GM13977 (cell line): ENCODE results near the gene PDE6A.
A peak's percentile ranks its signal among the peaks of the same experiment; 100 is the strongest.

Experiments
- DNase-seq: peaks from one replicate; pipeline ENCODE4 v3.0.0; 2012; ENCODE audit warnings: low spot score
- CTCF ChIP-seq: IDR thresholded peaks from 2 replicates; pipeline ENCODE4 v1.5.1; 2012; ENCODE audit warnings: mild to moderate bottlenecking, control low read depth; ENCODE audit not compliant: insufficient read depth; ENCODE audit errors: extremely low read depth, missing control alignments
- in situ Hi-C: fragments of 300-500 bp; cut with MboI; formaldehyde crosslinking; loops from one replicate; pipeline ENCODE4 v1.12.0; 2022; ENCODE audit warnings: low sequenced_read_pairs, low pct_unique_long_range_greater_than_20kb, mixed read lengths, inconsistent platforms; ENCODE audit not compliant: unreplicated experiment

The PDE6A gene

GRCh38 chr5:149854866-149855265 lies 89.7 kb downstream of the PDE6A start:
- DNase-seq: no peak
- in situ Hi-C loops: no loop called here
- no peak for TF ChIP-seq CTCF

- TF ChIP-seq CTCF: no peak
- in situ Hi-C loops: no loop called here
- DNase-seq: no peak
These were observed 90.9 kb downstream of the PDE6A start for GRCh38 chr5:149853701-149854100.

GRCh38 chr5:149853331-149853648 lies 91.3 kb downstream of the PDE6A start:
- in situ Hi-C loops: no loop called here
- DNase-seq: no peak
- no peak for TF ChIP-seq CTCF

GRCh38 chr5:149852641-149853330 lies 91.8 kb downstream of the PDE6A start:
- peak; percentile 86 for TF ChIP-seq CTCF
- in situ Hi-C loops: no loop called here
- DNase-seq: peak; percentile 77

- no peak for DNase-seq
- no peak for TF ChIP-seq CTCF
- in situ Hi-C loops: no loop called here
These were observed 93.4 kb downstream of the PDE6A start for GRCh38 chr5:149851211-149851610.

GRCh38 chr5:149849966-149850910 lies 94.4 kb downstream of the PDE6A start:
- no peak for TF ChIP-seq CTCF
- no peak for DNase-seq
- in situ Hi-C loops: no loop called here
